OCI-LY7 (cell line): ENCODE data around the gene OSBPL1A. TPM values are rescaled to one million over a fixed set of nuclear protein-coding genes. Genes with fewer than 3 reads are reported as not detected.

Source experiments
- BruUV-seq: library from RNA; stranded (reverse); fragments of 400-500 nt; replicated peaks from 2 replicates; lab custom pipeline; 2021; lab: Mats Ljungman, UMichigan
- CTCF ChIA-PET: fragments of 300-600 bp; sonication (Branson Sonifier 250); formaldehyde crosslinking; loops from one replicate; lab custom pipeline; 2022; ENCODE audit warnings: antibody characterized with exemption; ENCODE audit not compliant: unreplicated experiment; lab: Charles Lee
- POLR2A ChIA-PET: fragments of 300-600 bp; sonication (Branson Sonifier 250); formaldehyde crosslinking; loops from one replicate; lab custom pipeline; 2022; ENCODE audit warnings: antibody characterized with exemption; lab: Charles Lee
- DNase-seq: peaks from one replicate; pipeline ENCODE4 v3.0.0-alpha.2; 2015; ENCODE audit warnings: low spot score
- H2AFZ ChIP-seq: fragments of 200-600 bp; sonication (generic), shearing (Covaris generic); 2 replicates; pipeline ENCODE4 v1.6.1; 2014; ENCODE audit warnings: mild to moderate bottlenecking, antibody characterized with exemption, low read length, moderate library complexity
- H3K27ac ChIP-seq: fragments of 200-600 bp; sonication (generic); 2 replicates; pipeline ENCODE4 v1.5.1; 2014; ENCODE audit warnings: mixed run types, low read depth, mild to moderate bottlenecking, moderate library complexity, low read length, inconsistent platforms; ENCODE audit not compliant: poor library complexity, severe bottlenecking
- H3K36me3 ChIP-seq: fragments of 200-600 bp; sonication (generic); 2 replicates; pipeline ENCODE4 v1.6.1; 2014; ENCODE audit warnings: mild to moderate bottlenecking, antibody characterized with exemption, low read length, moderate library complexity, mixed read lengths; ENCODE audit not compliant: insufficient read depth
- H3K4me1 ChIP-seq: fragments of 200-600 bp; sonication (generic); 2 replicates; pipeline ENCODE4 v1.5.1; 2014; ENCODE audit warnings: mild to moderate bottlenecking, low read length; ENCODE audit not compliant: insufficient read depth, poor library complexity, severe bottlenecking
- H3K4me2 ChIP-seq: fragments of 200-600 bp; sonication (generic); 2 replicates; pipeline ENCODE4 v1.6.1; 2014; ENCODE audit warnings: mild to moderate bottlenecking, low read length
- H3K4me3 ChIP-seq: fragments of 200-600 bp; sonication (generic); 2 replicates; pipeline ENCODE4 v1.5.1; 2014; ENCODE audit warnings: mild to moderate bottlenecking, low read depth, low read length; ENCODE audit not compliant: poor library complexity, severe bottlenecking
- H3K79me2 ChIP-seq: fragments of 200-600 bp; sonication (generic); 2 replicates; pipeline ENCODE4 v1.6.1; 2016; ENCODE audit warnings: low read depth, mild to moderate bottlenecking, low read length, moderate library complexity, mixed read lengths; ENCODE audit not compliant: insufficient read depth
- H3K9me2 ChIP-seq: fragments of 200-600 bp; sonication (generic); 2 replicates; pipeline ENCODE4 v1.6.1; 2016; ENCODE audit warnings: mild to moderate bottlenecking, low read length, mixed read lengths; ENCODE audit not compliant: insufficient read depth
- H3K9me3 ChIP-seq: fragments of 200-600 bp; sonication (generic); 2 replicates; pipeline ENCODE4 v1.6.1; 2014; ENCODE audit warnings: mild to moderate bottlenecking, mixed run types, low read length, mixed read lengths
- H4K20me1 ChIP-seq: fragments of 200-600 bp; sonication (generic); 2 replicates; pipeline ENCODE4 v1.6.1; 2014; ENCODE audit warnings: mild to moderate bottlenecking, antibody characterized with exemption, low read length, moderate library complexity, mixed read lengths; ENCODE audit not compliant: insufficient read depth
- EZH2phosphoT487 ChIP-seq: fragments of 200-600 bp; sonication (generic); IDR thresholded peaks from 2 replicates; pipeline ENCODE4 v1.6.1; 2018; ENCODE audit warnings: low read depth, borderline replicate concordance, mild to moderate bottlenecking, mixed run types, antibody characterized with exemption, low read length, moderate library complexity, mixed read lengths
- intact Hi-C: fragments of 100-400 bp; cut with micrococcal nuclease; formaldehyde crosslinking; loops from one replicate; pipeline ENCODE4 v1.10.0; 2022; ENCODE audit not compliant: unreplicated experiment
- total RNA-seq, 2 experiments: library from RNA; depleted of rRNA in 1 of 2; stranded (reverse); fragments of >200 nt in 1 of 2; shearing (Covaris generic) in 1 of 2; gene quantifications; 2 replicates each; pipeline ENCODE4 v1.2.3, GENCODE V29; 2014 to 2022
- TF ChIP-seq, protein P1 (sequence below): fragments of 200-600 bp; sonication (generic); conservative IDR thresholded peaks from 2 replicates; pipeline ENCODE4 v1.5.1; 2014; ENCODE audit warnings: mild to moderate bottlenecking, antibody characterized with exemption, low read length, moderate library complexity, mixed read lengths

Gene OSBPL1A
- total RNA-seq, 2 experiments from 2014 or later: 0.06 to 0.59 TPM

GRCh38 chr18:24128700-24129099 is 268.9 kb downstream of the OSBPL1A start:
- POLR2A ChIA-PET: no interaction called here
- H3K9me2 ChIP-seq: no peaks in the 10 kb centered on the region
- no peak overlapping the region for H2AFZ ChIP-seq
- CTCF ChIA-PET: no interaction called here
- H3K9me3 ChIP-seq: no peaks in the 10 kb centered on the region
- H4K20me1 ChIP-seq: no peaks in the 10 kb centered on the region
- no peaks in the 10 kb centered on the region for H3K4me1 ChIP-seq
- no peak overlapping the region for H3K4me3 ChIP-seq
- no peak overlapping the region for H3K4me2 ChIP-seq
- no TSS peak for BruUV-seq
- H3K36me3 ChIP-seq: peaks cover 45% of the 10 kb centered on the region
- H3K79me2 ChIP-seq: no peaks in the 10 kb centered on the region
- no peak overlapping the region for H3K27ac ChIP-seq
- DNase-seq: no peak
- intact Hi-C loops: loop anchor here (10.0 kb wide), 1 partner anchor 304 kb away; no protein-coding TSS in a partner anchor
- TF ChIP-seq, protein P1, sequence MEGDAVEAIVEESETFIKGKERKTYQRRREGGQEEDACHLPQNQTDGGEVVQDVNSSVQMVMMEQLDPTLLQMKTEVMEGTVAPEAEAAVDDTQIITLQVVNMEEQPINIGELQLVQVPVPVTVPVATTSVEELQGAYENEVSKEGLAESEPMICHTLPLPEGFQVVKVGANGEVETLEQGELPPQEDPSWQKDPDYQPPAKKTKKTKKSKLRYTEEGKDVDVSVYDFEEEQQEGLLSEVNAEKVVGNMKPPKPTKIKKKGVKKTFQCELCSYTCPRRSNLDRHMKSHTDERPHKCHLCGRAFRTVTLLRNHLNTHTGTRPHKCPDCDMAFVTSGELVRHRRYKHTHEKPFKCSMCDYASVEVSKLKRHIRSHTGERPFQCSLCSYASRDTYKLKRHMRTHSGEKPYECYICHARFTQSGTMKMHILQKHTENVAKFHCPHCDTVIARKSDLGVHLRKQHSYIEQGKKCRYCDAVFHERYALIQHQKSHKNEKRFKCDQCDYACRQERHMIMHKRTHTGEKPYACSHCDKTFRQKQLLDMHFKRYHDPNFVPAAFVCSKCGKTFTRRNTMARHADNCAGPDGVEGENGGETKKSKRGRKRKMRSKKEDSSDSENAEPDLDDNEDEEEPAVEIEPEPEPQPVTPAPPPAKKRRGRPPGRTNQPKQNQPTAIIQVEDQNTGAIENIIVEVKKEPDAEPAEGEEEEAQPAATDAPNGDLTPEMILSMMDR: no peak
- no peak for TF ChIP-seq EZH2phosphoT487

GRCh38 chr18:24127735-24128134 is 269.9 kb downstream of the OSBPL1A start:
- POLR2A ChIA-PET: interaction anchor here (0.5 kb wide), 1 partner anchor 527 kb away, joined by 3 read pairs; no protein-coding TSS in a partner anchor
- no TSS peak for BruUV-seq
- Histone ChIP-seq H3K79me2 (no peaks in the 10 kb centered on the region), H3K27ac (no peak overlapping the region), H3K4me1 (no peaks in the 10 kb centered on the region), H4K20me1 (no peaks in the 10 kb centered on the region), H3K9me2 (no peaks in the 10 kb centered on the region), H3K36me3 (peaks cover 36% of the 10 kb centered on the region), H3K4me3 (no peak overlapping the region), H3K9me3 (no peaks in the 10 kb centered on the region), H3K4me2 (no peak overlapping the region), H2AFZ (no peak overlapping the region)
- CTCF ChIA-PET: no interaction called here
- DNase-seq: no peak
- TF ChIP-seq, protein P1: no peak
- no peak for TF ChIP-seq EZH2phosphoT487
- intact Hi-C loops: loop anchor here (10.0 kb wide), 1 partner anchor 303 kb away; no protein-coding TSS in a partner anchor

- Histone ChIP-seq H2AFZ (no peak overlapping the region), H3K27ac (no peak overlapping the region), H3K36me3 (peaks cover 31% of the 10 kb centered on the region), H3K9me3 (no peaks in the 10 kb centered on the region), H3K9me2 (no peaks in the 10 kb centered on the region), H4K20me1 (no peaks in the 10 kb centered on the region), H3K79me2 (no peaks in the 10 kb centered on the region), H3K4me3 (no peak overlapping the region), H3K4me2 (no peak overlapping the region), H3K4me1 (no peaks in the 10 kb centered on the region)
- intact Hi-C loops: loop anchor here (10.0 kb wide), 1 partner anchor 302 kb away; no protein-coding TSS in a partner anchor
- DNase-seq: no peak
- CTCF ChIA-PET: no interaction called here
- no TSS peak for BruUV-seq
- POLR2A ChIA-PET: no interaction called here
- TF ChIP-seq EZH2phosphoT487: no peak
- TF ChIP-seq, protein P1: no peak
These were observed 271.3 kb downstream of the OSBPL1A start for GRCh38 chr18:24126155-24126961.
